H1 (cell line): ENCODE measurements around the gene MEIOSIN. TPM values are rescaled to one million over a fixed set of nuclear protein-coding genes. Genes with fewer than 3 reads are reported as not detected.

Experiments used
- CTCF ChIA-PET: fragments of 300-600 bp; sonication (Branson Sonifier 250); formaldehyde crosslinking; loops from one replicate; lab custom pipeline; 2021; ENCODE audit not compliant: partially characterized antibody; lab: Charles Lee
- POLR2A ChIA-PET: fragments of 300-600 bp; sonication (Branson Sonifier 250); formaldehyde crosslinking; loops from one replicate; lab custom pipeline; 2021; ENCODE audit warnings: inconsistent platforms; ENCODE audit not compliant: partially characterized antibody; lab: Charles Lee
- DNase-seq, 2 experiments: peaks; one replicate each; pipeline versions ENCODE4 v3.0.0 to v3.0.0-alpha.2; 2010 to 2022; ENCODE audit warnings: low spot score in 2 of 2, low read depth in 1 of 2, mixed read lengths in 1 of 2
- FAIRE-seq: peaks from 2 replicates; lab custom pipeline; 2011; peaks lifted over from hg19 to GRCh38; lab: Jason Lieb, UNC
- H2AFZ ChIP-seq: 2 replicates; pipeline ENCODE4 v1.8.1; 2012; ENCODE audit warnings: low read length, inconsistent platforms
- H2AK5ac ChIP-seq: 2 replicates; pipeline ENCODE4 v1.6.1; 2013; ENCODE audit warnings: low read depth, low read length
- H2BK120ac ChIP-seq: replicated peaks from 2 replicates; pipeline ENCODE3; 2013; ENCODE audit warnings: low read depth, low read length, inconsistent platforms
- H2BK12ac ChIP-seq: 2 replicates; pipeline ENCODE4 v1.6.1; 2013; ENCODE audit warnings: low read depth, low read length
- H2BK15ac ChIP-seq: 2 replicates; pipeline ENCODE4 v1.6.1; 2013; ENCODE audit warnings: low read length
- H2BK20ac ChIP-seq: 2 replicates; pipeline ENCODE4 v1.6.1; 2013; ENCODE audit warnings: low read length
- H2BK5ac ChIP-seq: 2 replicates; pipeline ENCODE4 v1.6.1; 2013; ENCODE audit warnings: low read depth, low read length
- H3K14ac ChIP-seq: 2 replicates; pipeline ENCODE4 v1.6.1; 2013; ENCODE audit warnings: inconsistent platforms; ENCODE audit not compliant: insufficient read length
- H3K18ac ChIP-seq: 2 replicates; pipeline ENCODE4 v1.6.1; 2013; ENCODE audit warnings: low read length; ENCODE audit errors: extremely low read depth
- H3K23ac ChIP-seq: 2 replicates; pipeline ENCODE4 v1.6.1; 2013; ENCODE audit warnings: inconsistent platforms; ENCODE audit not compliant: insufficient read length
- H3K23me2 ChIP-seq: 2 replicates; pipeline ENCODE4 v1.6.1; 2013; ENCODE audit warnings: low read depth, low read length
- H3K27ac ChIP-seq: 2 replicates; pipeline ENCODE4 v1.6.1; 2011; ENCODE audit warnings: low read depth, low read length, inconsistent platforms
- H3K27me3 ChIP-seq, 4 experiments: replicated peaks in 1 of 4; 1 replicate in 1 of 4; 2 replicates in 3 of 4; pipeline versions ENCODE4 v1.6.1 to v1.8.1; 2011 to 2013; ENCODE audit warnings: low read length in 3 of 4, mild to moderate bottlenecking in 3 of 4, inconsistent platforms in 2 of 4, mixed read lengths in 2 of 4, moderate library complexity in 1 of 4; ENCODE audit not compliant: control insufficient read depth in 3 of 4, insufficient read depth in 3 of 4; ENCODE audit errors: extremely low read depth in 1 of 4
- H3K36me3 ChIP-seq, 4 experiments: 2 replicates each; pipeline versions ENCODE4 v1.6.1 to v1.8.1; 2011 to 2013; ENCODE audit warnings: mild to moderate bottlenecking in 4 of 4, low read length in 3 of 4, moderate library complexity in 2 of 4, control low read depth in 1 of 4, inconsistent platforms in 1 of 4; ENCODE audit not compliant: insufficient read depth in 4 of 4, control insufficient read depth in 2 of 4
- H3K4ac ChIP-seq: replicated peaks from 2 replicates; pipeline ENCODE3; 2013; ENCODE audit warnings: low read length, low read depth, mixed read lengths, inconsistent platforms; ENCODE audit not compliant: insufficient read length
- H3K4me1 ChIP-seq, 4 experiments: replicated peaks in 1 of 4; 1 replicate in 1 of 4; 2 replicates in 3 of 4; pipeline versions ENCODE4 v1.6.1 to v1.8.1; 2011 to 2013; ENCODE audit warnings: low read length in 3 of 4, inconsistent platforms in 2 of 4, mixed read lengths in 1 of 4; ENCODE audit not compliant: insufficient read depth in 4 of 4, control insufficient read depth in 3 of 4
- H3K4me2 ChIP-seq, 2 experiments: 2 replicates each; pipeline versions ENCODE4 v1.6.1 to v1.8.1; 2011 to 2013; ENCODE audit warnings: low read depth in 2 of 2, low read length in 2 of 2, control low read depth in 1 of 2, inconsistent platforms in 1 of 2, mild to moderate bottlenecking in 1 of 2; ENCODE audit not compliant: insufficient read depth in 1 of 2
- H3K4me3 ChIP-seq, 4 experiments: fragments of 200-600, 300-600 bp in 1 of 4; sonication (generic), shearing (Covaris generic), sonication (Bioruptor Twin) in 1 of 4; 2 replicates each; pipeline versions ENCODE4 v1.5.1 to v1.8.1; 2011 to 2016; ENCODE audit warnings: low read length in 4 of 4, low read depth in 3 of 4, control low read depth in 2 of 4, inconsistent platforms in 2 of 4, mild to moderate bottlenecking in 2 of 4, mixed read lengths in 1 of 4, moderate library complexity in 1 of 4; ENCODE audit not compliant: insufficient read depth in 2 of 4; ENCODE audit errors: extremely low read depth in 1 of 4
- H3K56ac ChIP-seq: replicated peaks from 2 replicates; pipeline ENCODE3; 2013; ENCODE audit warnings: low read depth, mild to moderate bottlenecking, mixed read lengths, low read length, inconsistent platforms; ENCODE audit not compliant: insufficient read length
- H3K79me1 ChIP-seq: 2 replicates; pipeline ENCODE4 v1.6.1; 2013; ENCODE audit warnings: low read depth, low read length, control low read depth
- H3K79me2 ChIP-seq, 2 experiments: 2 replicates each; pipeline versions ENCODE4 v1.6.1 to v1.8.1; 2012 to 2013; ENCODE audit warnings: low read length in 2 of 2, mild to moderate bottlenecking in 2 of 2, inconsistent platforms in 1 of 2; ENCODE audit not compliant: insufficient read depth in 2 of 2, control insufficient read depth in 1 of 2
- H3K9ac ChIP-seq, 4 experiments: replicated peaks in 1 of 4; 1 replicate in 1 of 4; 2 replicates in 3 of 4; pipeline versions ENCODE4 v1.6.1 to v1.8.1; 2011 to 2013; ENCODE audit warnings: low read depth in 3 of 4, low read length in 3 of 4, control low read depth in 2 of 4, mild to moderate bottlenecking in 2 of 4, moderate library complexity in 2 of 4, inconsistent platforms in 1 of 4; ENCODE audit errors: extremely low read depth in 1 of 4
- H3K9me3 ChIP-seq, 2 experiments: 2 replicates each; pipeline versions ENCODE4 v1.6.1 to v1.8.1; 2012 to 2013; ENCODE audit warnings: mild to moderate bottlenecking in 2 of 2, moderate library complexity in 2 of 2, control low read depth in 1 of 2, inconsistent platforms in 1 of 2, low read depth in 1 of 2, low read length in 1 of 2, mixed read lengths in 1 of 2; ENCODE audit not compliant: insufficient read depth in 2 of 2
- H4K20me1 ChIP-seq, 2 experiments: replicated peaks in 1 of 2; 2 replicates each; pipeline versions ENCODE3 to v1.8.1; 2011 to 2013; ENCODE audit warnings: inconsistent platforms in 2 of 2, low read length in 2 of 2, mild to moderate bottlenecking in 1 of 2; ENCODE audit not compliant: insufficient read depth in 2 of 2, control insufficient read depth in 1 of 2
- H4K5ac ChIP-seq: 2 replicates; pipeline ENCODE4 v1.6.1; 2013; ENCODE audit warnings: low read length, low read depth, mixed read lengths, inconsistent platforms; ENCODE audit not compliant: insufficient read length
- H4K8ac ChIP-seq: 2 replicates; pipeline ENCODE4 v1.8.0; 2013; ENCODE audit warnings: mild to moderate bottlenecking, moderate library complexity, low read length, inconsistent platforms; ENCODE audit not compliant: insufficient read depth; ENCODE audit errors: extremely low read depth
- H4K91ac ChIP-seq: replicated peaks from 2 replicates; pipeline ENCODE3; 2013; ENCODE audit warnings: low read length, mixed read lengths, inconsistent platforms; ENCODE audit not compliant: insufficient read length
- CBX5 ChIP-seq: fragments of 300-800, 300-1000 bp; sonication (generic); IDR thresholded peaks from 2 replicates; pipeline ENCODE4 v1.7.1; 2016; ENCODE audit warnings: antibody characterized with exemption, low read length, low read depth
- GABPA ChIP-seq: IDR thresholded peaks from 2 replicates; pipeline ENCODE4 v1.6.1; 2011; ENCODE audit warnings: mild to moderate bottlenecking, low read length, moderate library complexity, borderline replicate concordance; ENCODE audit not compliant: insufficient read depth
- JUN ChIP-seq: IDR thresholded peaks from 2 replicates; pipeline ENCODE4 v1.6.1; 2011; ENCODE audit warnings: low read depth, mild to moderate bottlenecking, improper control_type of control experiment, low read length
- NRF1 ChIP-seq: IDR thresholded peaks from 2 replicates; pipeline ENCODE4 v1.6.1; 2011; ENCODE audit warnings: mild to moderate bottlenecking, low read depth, low read length, improper control_type of control experiment
- SAP30 ChIP-seq: fragments of 300-600 bp; sonication (generic); IDR thresholded peaks from 2 replicates; pipeline ENCODE4 v1.7.1; 2012; ENCODE audit warnings: low read length, moderate library complexity, mild to moderate bottlenecking, inconsistent platforms; ENCODE audit not compliant: insufficient read depth, insufficient replicate concordance
- SRF ChIP-seq: IDR thresholded peaks from 2 replicates; pipeline ENCODE4 v1.6.1; 2011; ENCODE audit warnings: mild to moderate bottlenecking, low read depth, low read length, moderate library complexity
- WGBS, 2 experiments: shearing (Covaris generic) in 1 of 2; methylation state at CpG; one replicate each; pipeline versions ENCODE4 v1.1.6 to v1.1.7; 2013 to 2015; ENCODE audit warnings: low lambda C conversion rate in 2 of 2, mixed read lengths in 2 of 2, inconsistent platforms in 1 of 2, low coverage in 1 of 2, missing lambda C conversion rate in 1 of 2; ENCODE audit not compliant: insufficient replicate concordance in 2 of 2, insufficient coverage in 1 of 2, insufficient read length in 1 of 2; ENCODE audit errors: extremely low coverage in 1 of 2, missing lambda C conversion rate in 1 of 2; 5-methylcytosine and 5-hydroxymethylcytosine counted together
- polyA plus RNA-seq, 7 experiments: library from polyadenylated mRNA; depleted of rRNA in 3 of 7; stranded (reverse) in 5 of 7; unstranded in 2 of 7; fragments of >200 nt in 5 of 7; fragments of 200-250 nt in 2 of 7; gene quantifications; 1 replicate in 5 of 7; 2 replicates in 1 of 7; 4 replicates in 1 of 7; pipeline versions ENCODE4 v1.2.1 to v1.2.3, GENCODE V29; 2011 to 2013; ENCODE audit warnings: missing spikeins in 2 of 7, mixed read lengths in 2 of 7
- total RNA-seq: library from RNA; stranded (reverse); fragmentation: NEBNext Ultra II Directional; extraction: Animal tissue kit (Norgen Biotek cat#: 25700); gene quantifications from 2 replicates; pipeline ENCODE4 v1.2.1, GENCODE V29; 2021

Gene MEIOSIN
- total and polyA plus RNA-seq, 2 of the 8 experiments (the other 6 are each of a cell fraction or from before 2014, with no cell fraction given), result 0.11 TPM; not detected in 1

DNA sequence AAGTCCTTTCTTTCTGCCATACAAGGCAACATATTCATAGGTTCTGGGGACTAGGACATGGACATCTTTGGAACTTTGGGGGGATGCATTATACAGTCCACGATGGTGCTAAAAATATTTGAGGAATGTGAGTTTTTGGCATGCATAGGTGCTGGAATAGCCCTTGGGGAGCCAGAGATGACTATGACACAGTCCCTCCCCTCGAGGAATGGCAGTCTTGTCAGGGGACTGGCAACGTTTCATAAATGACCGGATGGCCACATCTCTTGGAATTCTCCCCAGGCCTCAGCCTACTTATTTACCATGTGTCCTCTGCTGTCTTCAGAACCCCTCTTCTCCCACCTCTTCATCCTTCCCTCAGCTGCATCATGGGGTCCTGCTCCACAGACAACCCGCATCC lies 13.6 kb downstream of the MEIOSIN start:
- no peak overlapping the region for H3K23ac ChIP-seq
- H4K20me1 ChIP-seq, result no peaks in the 10 kb centered on the region
- H3K9me3 ChIP-seq, result no peaks in the 10 kb centered on the region
- no peak overlapping the region for H2BK120ac ChIP-seq
- H3K4ac ChIP-seq, result no peak overlapping the region
- H3K18ac ChIP-seq, result no peak overlapping the region
- no peak overlapping the region for H3K27ac ChIP-seq
- H2BK20ac ChIP-seq, result no peak overlapping the region
- 89% methylated on average over 5 of the region's 5 CpGs; no CpG with 5 or more reads in 1 of the 2 experiments for WGBS, 2 experiments
- POLR2A ChIA-PET, result interaction anchor here (1.6 kb wide), 1 partner anchor 23 kb away, joined by 5 read pairs; the partner anchor contains the start of gene SIX5
- H4K91ac ChIP-seq, result no peak overlapping the region
- no peak overlapping the region for H3K4me2 ChIP-seq
- H3K79me1 ChIP-seq, result no peaks in the 10 kb centered on the region
- H4K8ac ChIP-seq, result no peak overlapping the region
- FAIRE-seq (no peak), DNase-seq (no peak)
- no peaks in the 10 kb centered on the region for H3K79me2 ChIP-seq
- no peak overlapping the region for H2BK15ac ChIP-seq
- H3K4me3 ChIP-seq, result no peak overlapping the region
- no peak overlapping the region for H4K5ac ChIP-seq
- CTCF ChIA-PET, result no interaction called here
- TF ChIP-seq CBX5, result no peak
- no peak for TF ChIP-seq JUN
- no peak for TF ChIP-seq SRF
- TF ChIP-seq SAP30, result no peak
- TF ChIP-seq GABPA, result no peak
- TF ChIP-seq NRF1, result no peak
- H3K27me3 ChIP-seq, result no peaks in the 10 kb centered on the region; a peak in 1 of 7 replicates
- no peaks in the 10 kb centered on the region for H3K23me2 ChIP-seq
- no peaks in the 10 kb centered on the region for H3K4me1 ChIP-seq
- no peak overlapping the region for H3K56ac ChIP-seq
- H2AK5ac ChIP-seq, result no peak overlapping the region
- no peak overlapping the region for H3K9ac ChIP-seq
- H2AFZ ChIP-seq, result no peak overlapping the region
- no peaks in the 10 kb centered on the region for H3K36me3 ChIP-seq
- no peak overlapping the region for H3K14ac ChIP-seq
- no peak overlapping the region for H2BK12ac ChIP-seq
- H2BK5ac ChIP-seq, result no peak overlapping the region
